ENCODE results near the gene NEK3.
"Not testable (repeated sequence)": the region's sequence is repeated elsewhere in the genome, so short reads cannot be mapped to it uniquely, and the experiment has no call there.

NEK3 gene, protein sequence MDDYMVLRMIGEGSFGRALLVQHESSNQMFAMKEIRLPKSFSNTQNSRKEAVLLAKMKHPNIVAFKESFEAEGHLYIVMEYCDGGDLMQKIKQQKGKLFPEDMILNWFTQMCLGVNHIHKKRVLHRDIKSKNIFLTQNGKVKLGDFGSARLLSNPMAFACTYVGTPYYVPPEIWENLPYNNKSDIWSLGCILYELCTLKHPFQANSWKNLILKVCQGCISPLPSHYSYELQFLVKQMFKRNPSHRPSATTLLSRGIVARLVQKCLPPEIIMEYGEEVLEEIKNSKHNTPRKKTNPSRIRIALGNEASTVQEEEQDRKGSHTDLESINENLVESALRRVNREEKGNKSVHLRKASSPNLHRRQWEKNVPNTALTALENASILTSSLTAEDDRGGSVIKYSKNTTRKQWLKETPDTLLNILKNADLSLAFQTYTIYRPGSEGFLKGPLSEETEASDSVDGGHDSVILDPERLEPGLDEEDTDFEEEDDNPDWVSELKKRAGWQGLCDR

GRCh38 chr13:52159159-52159982 is at the start of gene NEK3:
NEK3 (minus strand) TSS chr13:52159597; CDS start chr13:52156191, 3,406 bp downstream.
- H3K4me3 ChIP-seq (ENCODE audit: control insufficient read depth, low read depth, low read length), result peak within 1 kb of the TSS; percentile 72
- TF ChIP-seq CTCF (conservative IDR thresholded peaks at IDR 0.05; ENCODE audit: control insufficient read depth, insufficient read depth, low read depth, low read length), result no peak
- DNase-seq (ENCODE audit: low read depth), result peak; percentile 67

- not testable (repeated sequence) for H3K4me3 ChIP-seq (ENCODE audit: control insufficient read depth, low read depth, low read length); DNase-seq (ENCODE audit: low read depth)
Measured at GRCh38 chr13:52208384-52208783, 49.0 kb upstream of the NEK3 start.

- DNase-seq (ENCODE audit: low read depth); H3K4me3 ChIP-seq (ENCODE audit: control insufficient read depth, low read depth, low read length): not testable (repeated sequence)
Measured at GRCh38 chr13:52207896-52208295, 48.5 kb upstream of the NEK3 start.

DNA sequence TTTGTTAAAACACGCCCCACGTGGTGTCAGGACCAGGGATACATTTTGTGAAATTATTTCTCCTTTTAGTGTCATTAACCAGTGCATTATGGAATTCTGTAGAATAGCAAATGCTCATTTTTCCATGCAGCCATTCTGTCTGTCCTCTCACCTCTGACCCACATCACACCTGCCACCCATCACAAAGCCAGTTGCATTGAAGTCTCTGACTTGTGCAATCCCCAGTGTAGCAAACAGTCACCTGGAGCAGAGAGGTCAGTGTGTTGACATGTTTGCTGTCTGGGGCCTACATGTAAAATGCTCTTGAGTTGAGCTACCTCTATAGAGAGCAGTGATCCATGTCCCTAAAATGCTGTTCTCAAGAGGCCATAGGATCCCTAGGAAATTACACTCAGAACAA is 47.9 kb upstream of the NEK3 start:
- DNase-seq (ENCODE audit: low read depth); H3K4me3 ChIP-seq (ENCODE audit: control insufficient read depth, low read depth, low read length): not testable (repeated sequence)

DNA sequence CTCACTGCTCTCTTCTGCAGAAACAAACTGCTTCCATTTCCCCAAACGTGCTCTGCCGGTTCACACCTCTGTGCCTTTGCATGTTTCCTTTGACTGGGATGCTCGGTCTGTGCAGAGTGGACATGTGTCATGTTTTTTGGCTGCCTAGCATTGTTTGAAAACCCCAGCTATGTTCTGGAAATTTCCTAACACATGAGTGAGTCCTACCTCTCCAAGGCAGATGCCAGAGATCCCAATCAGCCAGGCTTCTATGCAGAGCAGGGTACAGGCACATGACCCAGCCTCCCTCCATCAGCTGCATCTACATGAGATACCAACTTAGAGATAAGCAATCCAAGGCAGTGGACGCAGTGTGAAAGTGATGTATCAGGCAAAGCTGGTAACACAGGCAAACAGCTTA is 45.1 kb upstream of the NEK3 start:
- peak; percentile 32 for DNase-seq (ENCODE audit: low read depth)
- not testable (repeated sequence) for H3K4me3 ChIP-seq (ENCODE audit: control insufficient read depth, low read depth, low read length)

- peak; percentile 93 for DNase-seq (ENCODE audit: low read depth)
- H3K4me3 ChIP-seq (ENCODE audit: control insufficient read depth, low read depth, low read length), result not testable (repeated sequence)
Measured at GRCh38 chr13:52203864-52204263, 44.5 kb upstream of the NEK3 start.

- DNase-seq (ENCODE audit: low read depth); H3K4me3 ChIP-seq (ENCODE audit: control insufficient read depth, low read depth, low read length): not testable (repeated sequence)
Measured at GRCh38 chr13:52202506-52202905, 43.1 kb upstream of the NEK3 start.

DNA sequence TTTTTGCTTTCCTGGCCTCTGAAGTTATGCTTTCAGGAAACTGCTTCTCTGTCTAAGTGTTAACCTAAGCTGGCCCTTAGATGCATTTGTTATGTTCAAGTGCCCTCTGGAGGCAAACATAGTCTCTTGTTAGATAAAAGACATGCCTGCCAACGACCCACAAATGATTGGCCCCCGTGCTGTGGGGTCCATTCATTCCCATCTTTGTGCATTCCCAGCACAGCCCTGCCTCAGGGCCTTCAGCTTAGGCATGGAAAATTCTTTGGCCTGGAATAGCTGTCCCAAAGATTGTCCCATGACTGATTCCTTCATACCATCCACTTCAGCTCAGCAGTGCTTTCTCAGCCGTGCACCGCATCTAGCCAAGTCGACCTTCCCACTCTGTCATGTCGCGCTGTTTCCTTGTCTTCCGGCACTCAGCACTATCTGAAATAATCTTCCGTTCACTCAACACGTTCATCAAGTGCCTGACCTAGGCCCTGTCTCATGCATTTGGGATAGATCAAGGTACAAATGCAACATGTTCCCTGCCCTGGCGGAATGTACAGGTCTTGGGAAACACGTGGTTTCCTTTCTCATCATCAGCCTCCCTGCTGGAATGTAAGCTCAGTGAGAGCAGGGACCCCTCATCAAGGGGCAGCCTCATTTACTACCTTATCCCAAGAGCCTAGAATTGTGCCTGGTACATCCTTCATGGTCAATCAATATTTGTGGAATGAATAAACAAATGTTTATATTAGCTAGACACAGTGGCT is 42.2 kb upstream of the NEK3 start:
- DNase-seq (ENCODE audit: low read depth), result peak; percentile 46
- H3K4me3 ChIP-seq (ENCODE audit: control insufficient read depth, low read depth, low read length), result not testable (repeated sequence)
- TF ChIP-seq CTCF (conservative IDR thresholded peaks at IDR 0.05; ENCODE audit: control insufficient read depth, insufficient read depth, low read depth, low read length), result peak; percentile 15

- DNase-seq (ENCODE audit: low read depth), result peak; percentile 85
Measured at GRCh38 chr13:52195401-52195837, 36.0 kb upstream of the NEK3 start.

More at GRCh38 chr13:52195401-52195837, 36.0 kb upstream of the NEK3 start:
- H3K4me3 ChIP-seq (ENCODE audit: control insufficient read depth, low read depth, low read length), result peak overlapping the region; percentile 92
- TF ChIP-seq CTCF (conservative IDR thresholded peaks at IDR 0.05; ENCODE audit: control insufficient read depth, insufficient read depth, low read depth, low read length), result peak; percentile 3
